Measurements from ENCODE around the gene C10orf53. TPM values are rescaled to one million over a fixed set of nuclear protein-coding genes. Genes with fewer than 3 reads are reported as not detected.

Gene C10orf53, protein sequence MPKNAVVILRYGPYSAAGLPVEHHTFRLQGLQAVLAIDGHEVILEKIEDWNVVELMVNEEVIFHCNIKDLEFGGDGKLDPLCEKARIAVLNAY
- not detected for total RNA-seq

DNA sequence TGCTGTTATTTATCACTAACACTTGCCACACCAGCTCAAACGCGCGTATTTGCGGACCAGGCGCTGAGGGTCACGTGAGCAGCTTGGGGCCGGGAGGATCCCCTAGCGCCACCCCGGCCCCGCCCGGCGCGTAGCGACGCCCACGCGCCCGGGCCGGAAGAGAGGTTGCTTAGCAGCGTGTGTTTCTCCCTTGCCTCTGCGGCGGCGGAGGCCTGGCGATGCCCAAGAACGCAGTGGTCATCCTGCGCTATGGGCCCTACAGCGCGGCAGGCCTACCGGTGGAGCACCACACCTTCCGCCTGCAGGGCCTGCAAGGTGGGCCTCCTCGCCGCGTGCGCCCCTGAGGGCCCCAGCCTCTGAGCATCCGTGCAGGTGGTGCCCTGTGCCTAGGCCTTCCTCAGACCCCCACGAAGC is at the start of gene C10orf53:
Gene C10orf53 (plus strand): TSS at position 172 of the 414 bp plus-strand sequence. CDS start 47 bp downstream, at position 219.
- ChIA-PET POLR2A (no interaction called here), CTCF (no interaction called here)

DNA sequence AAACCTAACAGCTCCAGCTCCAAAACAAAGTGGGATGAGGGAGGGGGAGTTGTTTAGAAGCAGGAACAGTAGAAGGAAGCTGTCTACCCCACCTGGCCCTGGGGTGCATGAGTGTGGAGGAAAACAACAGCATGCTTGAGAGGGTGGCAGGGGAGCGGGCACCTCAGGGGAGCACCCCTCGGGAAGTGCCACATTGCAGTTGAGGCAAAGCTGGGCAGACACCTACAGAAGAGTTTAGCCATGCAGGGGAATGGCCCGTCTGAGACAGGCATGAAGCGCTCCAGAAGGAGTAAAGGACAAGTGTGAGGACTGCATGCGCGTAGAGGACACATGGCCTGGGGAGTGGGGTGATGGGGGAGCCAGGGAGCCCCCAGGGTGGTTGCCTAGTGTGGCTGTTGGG is 47.5 kb upstream of the C10orf53 start:
- ChIA-PET POLR2A (no interaction called here), CTCF (no interaction called here)

DNA sequence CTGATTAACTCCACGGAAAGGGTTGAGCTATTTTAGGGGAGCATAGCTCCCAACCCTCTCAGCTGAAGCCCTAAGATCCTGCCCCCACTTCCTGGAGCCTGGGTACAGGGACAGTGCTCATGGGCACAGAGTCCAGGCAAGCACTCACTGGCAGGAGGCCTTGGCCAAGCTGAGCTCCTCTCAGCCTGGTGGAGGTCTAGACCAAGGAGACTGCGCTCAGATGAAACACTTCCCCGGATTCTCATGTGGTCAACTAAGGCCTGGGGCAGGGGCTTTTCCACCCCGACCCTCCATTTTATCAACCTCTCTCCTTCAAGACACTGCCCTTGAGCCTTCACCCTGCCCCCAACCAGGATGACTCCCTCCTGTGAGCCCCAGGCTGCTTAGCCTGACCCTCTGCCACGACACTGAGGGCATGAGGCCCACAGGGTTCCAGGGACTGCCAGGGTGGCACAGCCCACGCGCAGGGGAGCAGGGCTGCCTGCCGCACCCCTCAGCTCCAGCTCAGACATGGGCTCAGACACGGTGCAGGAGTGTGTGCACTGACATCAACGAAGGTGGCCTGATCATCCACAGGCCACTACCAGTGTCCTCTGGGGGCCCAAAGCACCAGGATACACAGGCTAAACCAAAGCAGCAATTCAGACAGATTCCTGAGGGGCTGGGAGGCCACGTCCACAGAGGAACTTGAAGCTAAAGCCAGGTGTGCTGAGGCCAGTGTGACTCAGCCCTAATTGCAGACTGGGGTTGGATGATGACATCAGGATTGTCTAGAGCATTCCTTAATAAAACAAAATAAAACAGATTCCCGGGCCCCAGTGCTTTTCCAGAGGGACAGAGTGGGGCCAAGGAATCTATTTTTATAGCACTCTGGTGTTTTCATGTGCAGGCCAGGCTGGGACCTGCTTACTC is 46.8 kb upstream of the C10orf53 start:
- ChIA-PET POLR2A (no interaction called here), CTCF (no interaction called here)

GRCh38 chr10:49633327-49634068 is 46.0 kb upstream of the C10orf53 start:
- POLR2A ChIA-PET: no interaction called here
- CTCF ChIA-PET: no interaction called here

- ChIA-PET POLR2A (no interaction called here), CTCF (no interaction called here)
Observed at GRCh38 chr10:49634069-49634660, 45.3 kb upstream of the C10orf53 start.

DNA sequence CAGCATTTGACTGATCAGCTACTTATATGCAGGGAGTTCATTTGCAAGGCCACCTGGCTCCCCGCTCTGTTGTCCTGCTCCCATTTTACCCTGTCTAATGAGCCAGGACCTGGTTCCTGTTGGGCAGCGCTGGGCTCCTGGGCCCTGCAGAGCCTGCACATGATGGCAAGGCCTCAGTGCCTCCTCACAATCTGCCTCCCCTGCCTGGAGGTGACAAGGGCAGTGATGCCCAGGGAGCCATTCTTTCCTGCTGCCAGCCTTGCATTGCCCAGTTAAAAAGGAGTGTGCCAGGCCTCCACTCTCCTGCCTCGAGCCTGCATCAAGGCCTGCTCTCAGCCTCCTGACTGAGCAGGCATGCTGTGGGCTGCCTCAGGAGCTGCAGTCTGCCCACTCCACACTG is 37.1 kb upstream of the C10orf53 start:
- CTCF ChIA-PET: no interaction called here
- POLR2A ChIA-PET: no interaction called here

DNA sequence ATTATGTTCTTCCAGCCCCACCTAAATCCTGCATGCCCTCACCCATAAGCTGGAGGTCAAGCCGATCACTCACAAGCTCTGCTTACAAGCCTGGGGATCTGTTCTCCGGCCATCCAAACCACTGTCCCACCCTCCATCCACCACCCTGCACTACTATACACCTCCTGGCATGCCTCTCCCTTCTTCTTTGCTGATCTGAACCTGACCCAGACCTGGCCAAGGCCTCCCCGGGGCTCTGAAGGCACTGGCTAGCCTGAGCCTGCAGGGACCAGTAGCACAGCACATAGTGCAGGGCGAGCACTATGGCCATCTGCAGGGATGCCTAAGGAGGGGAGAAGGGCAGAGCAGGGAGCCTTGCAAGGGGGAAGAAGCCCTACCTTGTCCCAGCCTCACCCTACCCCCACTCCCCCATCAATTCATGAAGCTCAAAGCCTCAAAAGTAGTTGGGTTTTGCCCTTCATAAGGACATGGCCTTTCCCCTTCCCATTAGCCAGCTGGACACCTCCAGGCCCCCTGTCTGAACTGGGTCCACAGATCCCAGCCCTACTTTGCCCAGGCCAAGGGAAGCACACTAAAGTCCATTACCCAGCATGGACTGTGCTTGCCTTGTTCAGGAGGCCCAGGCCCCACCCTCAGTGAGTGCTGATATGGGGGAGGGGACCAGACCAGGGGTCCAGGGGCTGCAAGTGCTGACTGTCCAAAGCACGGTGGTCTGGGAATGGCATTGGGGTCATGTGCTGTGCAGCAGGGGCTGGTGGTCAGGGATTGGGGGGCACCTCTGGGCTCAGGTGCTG is 36.0 kb upstream of the C10orf53 start:
- CTCF ChIA-PET: no interaction called here

DNA sequence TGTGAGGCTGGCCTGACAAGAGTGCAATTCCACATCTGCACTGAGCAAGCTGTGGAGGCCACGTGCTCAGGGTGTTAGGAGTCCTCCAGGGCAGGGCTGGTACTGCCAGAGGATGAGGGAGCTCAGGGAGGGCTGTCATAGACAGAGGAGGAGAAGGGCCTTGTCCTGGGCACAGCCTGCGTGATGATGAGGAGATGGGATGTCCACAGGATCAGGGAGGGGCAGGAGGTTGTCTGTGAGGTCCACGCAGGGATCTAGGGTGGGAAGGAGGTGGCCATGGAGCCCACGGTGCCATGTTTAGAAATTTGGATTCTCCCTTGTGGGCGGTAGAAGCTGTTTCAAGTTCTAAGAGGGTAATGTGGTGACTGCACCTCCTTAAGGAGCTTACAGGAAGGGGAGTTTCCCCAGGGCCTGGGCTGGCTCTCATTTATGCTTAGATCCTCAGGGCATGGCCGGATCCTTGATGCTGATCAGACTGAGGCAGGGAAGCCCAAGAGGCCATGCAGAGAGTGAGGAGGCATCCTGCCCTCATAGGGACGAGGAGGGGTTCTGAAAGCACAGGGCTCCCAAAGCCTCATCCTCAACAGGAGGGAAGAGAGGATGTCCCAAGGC is 35.3 kb upstream of the C10orf53 start:
- ChIA-PET POLR2A (no interaction called here), CTCF (no interaction called here)

More for the DNA sequence above, 36.0 kb upstream of the C10orf53 start:
- POLR2A ChIA-PET: no interaction called here

DNA sequence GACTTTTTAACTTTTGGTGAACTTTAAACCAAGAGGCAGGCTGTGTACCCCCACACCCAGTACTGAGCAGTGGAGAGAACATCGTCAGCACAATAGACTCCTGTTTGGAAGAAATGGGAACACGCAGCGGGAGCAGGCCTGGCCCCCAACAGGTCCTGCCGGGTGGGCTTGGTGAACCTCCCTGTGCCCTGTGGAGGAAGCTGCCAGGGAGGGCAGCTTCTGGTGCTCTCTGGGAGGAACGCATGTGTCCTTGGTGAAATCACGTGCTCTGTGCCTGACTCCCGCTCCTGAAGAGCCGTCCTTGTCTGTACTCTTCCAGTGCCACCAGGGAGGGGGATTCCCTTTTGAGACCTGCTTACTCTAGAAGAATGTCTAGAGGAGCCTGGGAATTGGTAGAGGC is 34.0 kb upstream of the C10orf53 start:
- ChIA-PET POLR2A (no interaction called here), CTCF (no interaction called here)

- POLR2A ChIA-PET: no interaction called here
- CTCF ChIA-PET: no interaction called here
Observed at GRCh38 chr10:49645871-49646870, 33.3 kb upstream of the C10orf53 start.

- ChIA-PET POLR2A (no interaction called here), CTCF (no interaction called here)
Observed at GRCh38 chr10:49647554-49647953, 31.9 kb upstream of the C10orf53 start.

DNA sequence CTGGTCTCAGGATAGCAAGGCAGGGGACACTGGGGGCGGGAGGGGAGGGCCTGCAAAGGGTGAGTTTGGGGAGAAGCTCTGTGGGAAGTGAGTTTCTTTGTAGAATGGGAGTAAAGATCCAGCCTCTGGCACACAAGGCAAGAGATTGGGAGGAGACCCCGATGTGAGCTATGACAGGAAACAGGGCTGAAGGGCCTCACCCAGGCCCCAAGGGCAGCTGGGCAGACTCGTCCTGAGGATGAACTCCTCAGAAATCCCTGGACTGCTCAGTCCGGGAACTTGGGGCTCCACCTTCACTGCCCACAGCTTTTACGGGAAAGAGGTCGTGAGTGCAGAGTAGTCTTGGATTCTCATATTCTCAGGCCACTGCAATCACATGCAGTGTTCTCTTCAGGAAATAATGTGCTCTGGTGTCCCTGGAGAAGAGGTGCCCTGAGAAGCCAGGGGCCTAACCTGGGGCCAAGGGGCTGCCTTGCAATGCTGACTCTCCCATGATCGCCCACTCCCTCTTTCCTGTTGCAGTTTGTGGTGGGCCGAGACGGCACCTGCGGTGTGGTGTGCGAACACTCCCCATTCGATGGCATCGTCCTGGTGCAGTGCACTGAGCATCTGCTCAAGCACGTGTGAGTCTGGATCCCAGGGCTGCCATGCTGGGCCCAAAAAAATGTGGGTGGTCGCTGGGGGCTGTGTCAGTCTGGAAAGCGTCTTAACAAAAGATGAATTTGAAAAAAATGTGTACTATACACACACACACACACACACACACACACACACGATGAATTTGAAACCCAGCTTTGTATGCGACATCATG is 31.3 kb upstream of the C10orf53 start:
- ChIA-PET POLR2A (no interaction called here), CTCF (no interaction called here)

GRCh38 chr10:49649294-49649693 is 30.2 kb upstream of the C10orf53 start:
- ChIA-PET CTCF (interaction anchor here (0.7 kb wide), 1 partner anchor 125 kb away, joined by 3 read pairs; no protein-coding TSS in a partner anchor), POLR2A (no interaction called here)

- CTCF ChIA-PET: interaction anchor here (0.6 kb wide), 1 partner anchor 56 kb away, joined by 4 read pairs; no protein-coding TSS in a partner anchor
- POLR2A ChIA-PET: no interaction called here
Observed at GRCh38 chr10:49649936-49650723, 29.3 kb upstream of the C10orf53 start.

- CTCF ChIA-PET: interaction anchor here (0.6 kb wide), 1 partner anchor 56 kb away, joined by 4 read pairs; no protein-coding TSS in a partner anchor
- POLR2A ChIA-PET: no interaction called here
Observed at GRCh38 chr10:49650724-49651034, 28.8 kb upstream of the C10orf53 start.

GRCh38 chr10:49651039-49651835 is 28.2 kb upstream of the C10orf53 start:
- POLR2A ChIA-PET: no interaction called here
- CTCF ChIA-PET: interaction anchor here (0.6 kb wide), 1 partner anchor 57 kb away, joined by 4 read pairs; no protein-coding TSS in a partner anchor
